Bone marrow (tissue), 2 donors: ENCODE data around the gene SLC4A2.

Experiments
- DNase-seq, 2 donors: peaks; one replicate each; lab custom pipeline; 2025; lab: John Stamatoyannopoulos, UW

The SLC4A2 gene

GRCh38 chr7:151115121-151115835 is 55.9 kb downstream of the SLC4A2 start:
- no peak for DNase-seq

DNA sequence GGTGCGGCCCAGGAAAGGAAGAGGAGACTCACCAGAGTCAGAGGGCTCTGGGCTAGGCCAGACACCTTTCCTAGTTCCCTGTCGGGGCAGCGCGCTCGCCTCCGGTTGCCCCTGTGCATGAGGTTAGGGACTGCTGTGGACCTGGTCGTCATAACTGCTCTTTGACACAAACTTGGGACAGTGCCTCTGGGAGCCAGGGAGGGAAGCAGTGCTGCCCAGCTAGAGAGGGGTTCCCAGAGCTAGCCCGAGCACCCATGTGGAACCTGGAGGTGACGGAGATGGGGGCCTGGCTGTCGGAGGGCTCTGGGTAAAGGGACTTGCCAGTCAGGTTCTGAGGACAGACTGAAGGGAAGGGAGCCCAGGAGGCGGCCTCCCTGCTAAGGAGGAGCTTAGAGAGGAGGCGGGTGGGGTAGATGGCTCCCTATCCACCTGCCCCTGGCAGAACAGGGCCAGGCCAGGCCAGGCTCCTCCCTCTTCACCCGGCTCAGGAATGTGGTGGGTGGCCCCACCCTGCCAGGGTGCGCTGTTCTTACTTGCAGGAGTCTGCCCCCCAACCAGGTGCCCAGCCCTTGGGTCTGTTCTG is 56.5 kb downstream of the SLC4A2 start:
- DNase-seq = no peak

GRCh38 chr7:151116603-151117440 is 57.4 kb downstream of the SLC4A2 start:
- no peak for DNase-seq

- no peak for DNase-seq
These were observed 58.2 kb downstream of the SLC4A2 start for GRCh38 chr7:151117565-151117964.

GRCh38 chr7:151118108-151119054 is 59.0 kb downstream of the SLC4A2 start:
- no peak for DNase-seq

GRCh38 chr7:151119055-151119415 is 59.6 kb downstream of the SLC4A2 start:
- no peak for DNase-seq

DNA sequence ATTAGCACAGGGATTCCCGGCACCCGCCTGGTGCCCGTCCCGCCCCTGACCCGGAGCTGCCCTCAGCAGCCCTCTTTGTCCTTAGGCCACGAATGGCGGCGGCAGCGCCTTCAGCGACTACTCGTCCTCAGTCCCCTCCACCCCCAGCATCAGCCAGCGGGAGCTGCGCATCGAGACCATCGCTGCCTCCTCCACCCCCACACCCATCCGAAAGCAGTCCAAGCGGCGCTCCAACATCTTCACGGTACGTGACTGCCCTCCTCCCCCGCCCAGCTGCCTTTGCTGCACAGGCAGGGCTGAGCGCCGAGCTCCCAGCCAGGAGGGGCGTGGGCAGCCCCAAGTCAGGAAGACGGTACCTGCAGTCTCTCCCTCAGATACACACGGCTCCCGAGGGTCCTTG is 60.5 kb downstream of the SLC4A2 start:
- DNase-seq = no peak

DNA sequence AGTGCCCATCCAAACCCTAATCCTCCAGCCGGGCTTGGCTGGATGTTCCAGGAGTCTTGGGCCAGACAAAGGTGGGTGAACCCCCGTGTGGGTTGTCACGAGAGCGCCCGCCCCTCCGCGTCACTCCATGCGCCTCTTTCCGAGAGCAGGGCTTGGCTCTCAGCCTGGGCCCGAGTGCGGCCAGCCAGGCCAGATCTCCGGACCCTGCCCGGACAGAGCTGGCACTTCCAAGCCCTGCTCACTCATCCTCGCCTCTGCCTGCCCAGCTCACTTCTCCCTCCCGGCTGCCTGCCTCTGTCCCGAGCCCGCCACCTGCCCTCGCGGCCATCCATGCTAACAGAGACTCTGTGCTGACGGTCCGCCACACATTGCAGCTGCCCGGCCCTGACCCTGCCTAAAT is 61.5 kb downstream of the SLC4A2 start:
- DNase-seq = no peak

DNA sequence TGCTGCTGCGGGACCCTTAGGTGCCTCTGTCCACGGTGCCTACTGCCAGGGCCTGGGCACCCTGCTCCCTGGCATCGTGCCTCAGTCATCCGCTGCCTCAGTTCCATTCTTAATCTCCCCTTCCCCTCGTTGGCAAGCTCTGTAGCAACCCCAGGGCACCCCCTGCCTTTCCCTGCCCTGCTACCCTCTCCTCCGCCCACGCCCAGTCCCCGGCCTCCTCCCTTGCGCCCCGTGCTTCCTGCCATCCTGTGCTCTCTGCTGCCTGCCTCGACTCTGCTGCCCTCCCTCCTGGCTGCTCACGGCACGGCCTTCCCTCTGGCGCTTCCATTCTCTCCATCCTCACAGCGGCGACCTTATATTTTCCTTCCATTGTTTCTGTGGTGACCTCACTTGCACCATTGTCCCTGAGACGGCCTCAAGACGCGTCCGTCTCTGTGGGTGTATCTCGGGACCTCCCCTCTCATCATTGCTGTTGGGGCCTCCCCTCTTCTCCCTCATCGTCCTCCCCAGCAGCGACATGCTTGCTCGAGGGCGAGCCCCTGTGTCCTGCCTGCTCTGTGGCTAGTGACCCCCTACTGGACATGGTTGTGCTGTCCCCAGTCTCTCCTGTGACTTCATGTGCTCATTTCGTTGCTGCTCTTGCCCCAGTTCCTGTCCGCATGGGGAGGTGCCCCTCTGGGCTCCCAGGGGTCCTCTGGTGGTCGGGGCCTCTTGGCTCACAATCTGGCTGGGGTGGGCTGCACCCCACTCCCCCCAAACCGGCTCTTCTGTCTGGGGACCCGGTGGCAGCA is 62.2 kb downstream of the SLC4A2 start:
- no peak for DNase-seq

- no peak for DNase-seq
These were observed 62.9 kb downstream of the SLC4A2 start for GRCh38 chr7:151122276-151122675.

- DNase-seq = no peak
These were observed 63.4 kb downstream of the SLC4A2 start for GRCh38 chr7:151122796-151123157.

DNA sequence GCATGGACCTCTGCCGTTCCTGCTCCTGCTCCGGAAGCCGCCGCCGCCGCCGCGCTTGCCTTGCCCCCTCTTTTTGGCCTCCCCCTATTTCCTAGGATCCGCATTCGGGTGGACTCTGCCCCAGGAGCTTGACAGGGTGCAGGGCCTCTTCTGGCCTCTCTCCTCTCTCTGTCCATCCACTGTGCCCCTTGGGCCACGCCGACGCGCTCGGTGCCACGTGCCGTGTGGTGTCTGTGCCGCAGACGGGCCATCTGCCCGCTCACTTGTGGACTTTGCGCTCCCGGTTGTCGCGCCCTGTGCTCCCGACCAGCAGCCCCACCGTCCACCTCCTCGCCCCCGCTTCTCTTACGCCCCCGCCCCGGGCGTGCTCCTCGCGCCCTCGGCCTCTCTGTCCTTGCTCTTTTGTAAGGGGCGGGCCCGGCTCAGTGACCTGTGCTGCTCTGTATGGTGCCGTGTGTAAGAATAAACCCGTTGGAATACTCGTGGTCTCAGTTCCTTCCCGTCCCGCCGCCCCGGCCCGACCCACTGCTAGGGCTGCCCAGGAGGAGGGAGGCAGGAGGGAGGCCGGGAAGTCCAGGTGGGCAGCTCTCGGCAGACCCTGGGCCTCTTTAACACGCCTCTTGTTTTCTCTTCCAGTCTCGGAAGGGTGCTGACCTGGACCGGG is 63.9 kb downstream of the SLC4A2 start:
- no peak for DNase-seq

DNA sequence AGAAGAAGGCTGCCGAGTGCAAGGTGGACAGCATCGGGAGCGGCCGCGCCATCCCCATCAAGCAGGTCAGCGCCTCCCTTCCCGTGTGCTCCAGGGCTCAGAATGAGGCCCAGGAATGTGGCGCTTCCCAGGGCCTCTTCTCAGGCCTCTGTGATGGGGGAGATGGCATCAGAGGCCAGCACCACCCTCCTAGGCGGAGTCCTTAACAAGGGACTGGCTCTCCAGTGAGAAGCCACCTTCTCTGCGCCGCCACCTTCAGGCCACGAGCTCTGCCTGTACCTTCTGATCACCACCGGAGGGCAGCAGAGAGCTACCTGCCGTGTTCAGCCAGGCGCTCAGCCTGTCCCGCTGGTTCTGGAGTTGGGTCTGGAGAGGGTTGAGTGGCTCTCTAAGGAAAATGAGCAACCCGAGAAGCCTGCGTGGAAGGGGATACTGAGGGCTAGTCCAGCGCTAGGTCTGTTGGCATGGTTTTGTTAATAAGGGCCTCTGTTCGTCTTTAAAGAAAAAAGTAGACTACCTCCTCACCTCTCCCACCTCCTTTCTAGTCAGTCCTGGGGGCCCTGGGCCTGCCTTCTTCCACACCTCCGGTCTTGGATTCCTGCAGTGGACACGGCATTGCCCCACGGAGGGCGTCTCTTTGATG is 64.6 kb downstream of the SLC4A2 start:
- peak; percentile 40 to 63 for DNase-seq

- no peak for DNase-seq
These were observed 65.1 kb downstream of the SLC4A2 start for GRCh38 chr7:151124481-151124880.

DNA sequence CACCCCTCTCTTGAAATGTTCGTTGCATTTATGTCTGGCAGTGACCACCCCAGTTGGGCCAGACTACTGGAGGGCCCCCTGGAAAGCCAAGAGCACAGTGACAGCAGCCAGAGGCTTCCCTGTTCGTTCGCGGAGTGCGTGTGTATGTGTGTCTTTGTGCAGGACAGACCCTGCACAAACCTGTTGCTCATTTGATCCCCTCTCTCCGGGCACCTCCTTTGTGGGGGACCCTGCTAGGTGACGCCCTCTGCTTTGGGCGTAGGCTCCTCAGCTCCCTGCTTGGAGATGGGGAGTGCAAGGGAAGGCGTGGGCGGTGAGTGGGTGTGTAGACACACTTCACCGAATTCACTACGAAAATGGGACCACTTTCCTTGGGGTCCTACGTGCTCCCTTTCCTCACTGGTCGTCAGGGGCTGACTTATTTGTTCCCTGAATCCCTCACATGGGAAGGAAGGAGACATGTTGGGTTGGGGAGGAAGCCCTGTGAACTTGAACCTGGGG is 65.6 kb downstream of the SLC4A2 start:
- no peak for DNase-seq

DNA sequence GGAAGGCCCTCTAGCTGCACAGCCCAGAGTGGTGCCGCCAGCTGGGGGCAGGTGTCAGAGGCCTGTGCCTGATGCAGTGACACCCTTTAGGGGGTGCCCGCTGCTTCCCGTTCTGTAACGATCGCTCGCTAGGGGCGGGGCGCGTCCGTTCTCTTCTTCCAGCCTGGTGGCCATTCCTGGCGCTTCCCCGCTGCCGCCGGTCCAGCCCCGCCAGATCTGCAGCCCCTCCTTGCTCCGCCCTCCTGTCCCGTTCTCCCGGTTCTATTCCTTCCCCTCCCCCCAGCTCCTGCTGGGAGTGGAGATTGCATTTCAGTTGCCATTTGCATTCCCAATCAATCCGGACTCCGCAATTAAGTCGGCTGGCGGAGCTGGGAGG is 66.1 kb downstream of the SLC4A2 start:
- DNase-seq = no peak

DNA sequence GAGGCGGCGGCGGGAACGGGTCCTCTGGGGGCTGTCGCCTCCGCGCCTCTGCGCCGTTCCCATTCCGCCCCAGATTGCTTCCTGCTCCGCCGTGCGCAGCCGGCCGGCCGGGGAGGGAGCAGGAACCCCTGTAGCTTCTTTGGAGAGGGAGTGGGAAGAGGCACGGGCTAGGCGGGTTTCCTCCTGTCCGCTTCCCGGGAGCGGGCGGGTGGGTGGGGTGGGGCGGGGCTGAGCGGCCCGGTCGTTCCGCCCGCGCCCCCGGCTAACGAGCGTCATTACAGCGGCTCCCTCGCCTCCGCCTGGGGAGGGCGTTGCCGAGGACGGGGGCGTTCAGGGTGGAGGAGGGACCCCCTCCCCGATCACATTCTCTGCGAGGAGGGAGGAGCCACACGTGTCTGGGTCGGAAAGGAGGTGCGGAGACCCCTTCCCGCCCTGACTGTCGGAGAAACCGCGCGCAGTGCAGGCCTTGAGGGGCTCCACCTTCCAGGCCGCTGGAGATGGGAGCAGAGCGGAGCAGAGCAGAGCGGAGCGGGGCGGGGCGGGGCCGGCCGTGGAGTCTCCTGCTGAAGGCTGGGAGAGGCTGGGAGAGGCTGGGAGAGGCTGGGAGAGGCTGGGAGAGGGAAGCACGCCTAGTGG is 66.6 kb downstream of the SLC4A2 start:
- no peak for DNase-seq
